Stimulated activated CD4-positive, alpha-beta T cell treated with anti-CD3 and anti-CD28 coated beads, Interleukin-4, amount 100 ng/mL, for 4 hours (primary cell): ENCODE data around the gene KANSL3.
"Not testable (repeated sequence)": the region's sequence is repeated elsewhere in the genome, so short reads cannot be mapped to it uniquely, and the experiment has no call there.

Experiments used
- DNase-seq, 2 experiments: peaks; one replicate each; pipeline ENCODE4 v3.0.0-alpha.2; 2020

KANSL3 gene

GRCh38 chr2:96602330-96602823, 35.7 kb downstream of the KANSL3 start:
- no peak for DNase-seq

- DNase-seq: no peak
Measured at GRCh38 chr2:96601382-96602292, 36.5 kb downstream of the KANSL3 start.

GRCh38 chr2:96599941-96600340, 38.2 kb downstream of the KANSL3 start:
- DNase-seq: no peak

- no peak for DNase-seq
Measured at GRCh38 chr2:96596596-96596995, 41.5 kb downstream of the KANSL3 start.

GRCh38 chr2:96594691-96595152, 43.4 kb downstream of the KANSL3 start:
- DNase-seq: no peak

- no peak for DNase-seq
Measured at GRCh38 chr2:96594282-96594681, 43.8 kb downstream of the KANSL3 start.

GRCh38 chr2:96591494-96591893, 46.6 kb downstream of the KANSL3 start:
- no peak for DNase-seq

GRCh38 chr2:96591054-96591453, 47.1 kb downstream of the KANSL3 start:
- no peak for DNase-seq

- no peak for DNase-seq
Measured at GRCh38 chr2:96587843-96588242, 50.3 kb downstream of the KANSL3 start.

- no peak for DNase-seq
Measured at GRCh38 chr2:96584017-96584416, 54.1 kb downstream of the KANSL3 start.

- no peak for DNase-seq
Measured at GRCh38 chr2:96580771-96581170, 57.3 kb downstream of the KANSL3 start.

- no peak for DNase-seq
Measured at GRCh38 chr2:96579422-96579821, 58.7 kb downstream of the KANSL3 start.

GRCh38 chr2:96578731-96579130, 59.4 kb downstream of the KANSL3 start:
- DNase-seq: no peak

- DNase-seq: no peak
Measured at GRCh38 chr2:96577501-96577900, 60.6 kb downstream of the KANSL3 start.

- no peak for DNase-seq
Measured at GRCh38 chr2:96575785-96576456, 62.2 kb downstream of the KANSL3 start.

GRCh38 chr2:96574364-96574763, 63.7 kb downstream of the KANSL3 start:
- no peak for DNase-seq

- DNase-seq: no peak
Measured at GRCh38 chr2:96568094-96568493, 70.0 kb downstream of the KANSL3 start.

- DNase-seq: no peak
Measured at GRCh38 chr2:96565111-96565510, 73.0 kb downstream of the KANSL3 start.

GRCh38 chr2:96564563-96564962, 73.5 kb downstream of the KANSL3 start:
- no peak for DNase-seq

GRCh38 chr2:96564026-96564425, 74.1 kb downstream of the KANSL3 start:
- no peak for DNase-seq

GRCh38 chr2:96558485-96558884, 79.6 kb downstream of the KANSL3 start:
- DNase-seq: no peak

- no peak for DNase-seq
Measured at GRCh38 chr2:96558061-96558460, 80.1 kb downstream of the KANSL3 start.

- not testable (repeated sequence) for DNase-seq
Measured at GRCh38 chr2:96557421-96557820, 80.7 kb downstream of the KANSL3 start.
